Stimulated activated CD4-positive, alpha-beta T cell treated with anti-CD3 and anti-CD28 coated beads, Interleukin-15, amount 100 ng/mL, for 1 hour (primary cell): ENCODE data around the gene CD40LG.

Experiments used
- DNase-seq, 2 donors: peaks; one replicate each; pipeline ENCODE4 v3.0.0-alpha.2; 2020; ENCODE audit warnings: low read depth in 1 of 2, low spot score in 1 of 2

The CD40LG gene

GRCh38 chrX:136694431-136695087 is 46.6 kb downstream of the CD40LG start:
- no peak for DNase-seq

GRCh38 chrX:136697156-136697555 is 49.2 kb downstream of the CD40LG start:
- DNase-seq, result no peak

GRCh38 chrX:136708348-136708747 is 60.4 kb downstream of the CD40LG start:
- DNase-seq, result no peak
